Trophoblast cell (in vitro differentiated cells and primary cell): ENCODE data around the gene CFI.

Experiments
- DNase-seq, 2 donors: peaks; one replicate each; pipeline ENCODE4 v3.0.0-alpha.2; 2016
- H2AFZ ChIP-seq: 2 replicates; pipeline ENCODE4 v1.6.1; 2013; ENCODE audit warnings: low read length, moderate library complexity, mild to moderate bottlenecking; ENCODE audit not compliant: insufficient read depth, poor library complexity
- H2AK5ac ChIP-seq: 2 replicates; pipeline ENCODE4 v1.6.1; 2013; ENCODE audit warnings: mild to moderate bottlenecking, low read length
- H2BK120ac ChIP-seq: 2 replicates; pipeline ENCODE4 v1.6.1; 2013; ENCODE audit warnings: low read length, mild to moderate bottlenecking, moderate library complexity; ENCODE audit not compliant: insufficient read depth, poor library complexity
- H2BK12ac ChIP-seq: 2 replicates; pipeline ENCODE4 v1.6.1; 2013; ENCODE audit warnings: mild to moderate bottlenecking, low read length, moderate library complexity
- H2BK5ac ChIP-seq: 2 replicates; pipeline ENCODE4 v1.6.1; 2013; ENCODE audit warnings: low read length, low read depth, moderate library complexity, mild to moderate bottlenecking; ENCODE audit not compliant: poor library complexity
- H3K14ac ChIP-seq: 2 replicates; pipeline ENCODE4 v1.6.1; 2013; ENCODE audit warnings: mild to moderate bottlenecking, low read length
- H3K18ac ChIP-seq: 2 replicates; pipeline ENCODE4 v1.6.1; 2013; ENCODE audit warnings: mild to moderate bottlenecking, low read length
- H3K23ac ChIP-seq: 2 replicates; pipeline ENCODE4 v1.6.1; 2013; ENCODE audit warnings: low read length
- H3K27ac ChIP-seq: 2 replicates; pipeline ENCODE4 v1.5.1; 2013; ENCODE audit warnings: low read depth, mild to moderate bottlenecking, inconsistent platforms, low read length, moderate library complexity
- H3K27me3 ChIP-seq: 2 replicates; pipeline ENCODE4 v1.6.1; 2013; ENCODE audit warnings: inconsistent platforms, mild to moderate bottlenecking, low read length, moderate library complexity; ENCODE audit not compliant: insufficient read depth
- H3K36me3 ChIP-seq, 2 experiments: 1 replicate in 1 of 2; 2 replicates in 1 of 2; pipeline ENCODE4 v1.6.1; 2013; ENCODE audit warnings: low read length in 2 of 2, mild to moderate bottlenecking in 2 of 2, moderate library complexity in 1 of 2; ENCODE audit not compliant: insufficient read depth in 2 of 2, control insufficient read depth in 1 of 2
- H3K4ac ChIP-seq: 2 replicates; pipeline ENCODE4 v1.6.1; 2013; ENCODE audit warnings: low read depth, mild to moderate bottlenecking, low read length, moderate library complexity
- H3K4me1 ChIP-seq, 2 experiments: 1 replicate in 1 of 2; 2 replicates in 1 of 2; pipeline ENCODE4 v1.6.1; 2013; ENCODE audit warnings: low read length in 2 of 2, mild to moderate bottlenecking in 2 of 2, moderate library complexity in 1 of 2; ENCODE audit not compliant: insufficient read depth in 2 of 2, control insufficient read depth in 1 of 2
- H3K4me2 ChIP-seq: 2 replicates; pipeline ENCODE4 v1.6.1; 2013; ENCODE audit warnings: inconsistent platforms, mild to moderate bottlenecking, low read length, moderate library complexity
- H3K4me3 ChIP-seq: 2 replicates; pipeline ENCODE4 v1.5.1; 2013; ENCODE audit warnings: mild to moderate bottlenecking, low read depth, low read length, inconsistent platforms
- H3K79me1 ChIP-seq: one replicate; pipeline ENCODE4 v1.6.1; 2013; ENCODE audit warnings: low read length
- H3K79me2 ChIP-seq: 2 replicates; pipeline ENCODE4 v1.6.1; 2013; ENCODE audit warnings: low read length, mild to moderate bottlenecking; ENCODE audit not compliant: control insufficient read depth, insufficient read depth, poor library complexity
- H3K9ac ChIP-seq: 2 replicates; pipeline ENCODE4 v1.6.1; 2013; ENCODE audit warnings: mild to moderate bottlenecking, low read length
- H3K9me3 ChIP-seq: 2 replicates; pipeline ENCODE4 v1.6.1; 2013; ENCODE audit warnings: low read depth, mild to moderate bottlenecking, control low read depth, inconsistent platforms, low read length; ENCODE audit not compliant: insufficient read depth
- H4K12ac ChIP-seq: 2 replicates; pipeline ENCODE4 v1.6.1; 2013; ENCODE audit warnings: low read depth, mild to moderate bottlenecking, low read length, moderate library complexity
- H4K8ac ChIP-seq: 2 replicates; pipeline ENCODE4 v1.6.1; 2013; ENCODE audit warnings: low read depth, mild to moderate bottlenecking, low read length, moderate library complexity
- H4K91ac ChIP-seq: one replicate; pipeline ENCODE4 v1.6.1; 2013; ENCODE audit warnings: low read depth, mild to moderate bottlenecking, low read length, moderate library complexity
- WGBS: extraction: QIAGEN DNeasy Blood & Tissue Kit; methylation state at CpG from one replicate; pipeline ENCODE4 v1.1.7; 2013; ENCODE audit warnings: missing lambda C conversion rate; ENCODE audit not compliant: insufficient read length, insufficient coverage; ENCODE audit errors: extremely low coverage; 5-methylcytosine and 5-hydroxymethylcytosine counted together

Gene CFI

GRCh38 chr4:109739547-109739946 lies 62.3 kb downstream of the CFI start:
- H4K91ac ChIP-seq: no peak overlapping the region
- H2BK5ac ChIP-seq: no peak overlapping the region
- H3K27me3 ChIP-seq: no peaks in the 10 kb centered on the region
- H3K36me3 ChIP-seq: no peaks in the 10 kb centered on the region
- H3K4me1 ChIP-seq: no peaks in the 10 kb centered on the region
- no peak overlapping the region for H3K14ac ChIP-seq
- no peak overlapping the region for H3K27ac ChIP-seq
- peak; percentile 34 to 52 for DNase-seq
- no peak overlapping the region for H3K9ac ChIP-seq
- no peak overlapping the region for H2AFZ ChIP-seq
- no peak overlapping the region for H4K8ac ChIP-seq
- H2AK5ac ChIP-seq: no peak overlapping the region
- H2BK120ac ChIP-seq: no peak overlapping the region
- no peak overlapping the region for H3K18ac ChIP-seq
- no CpG with 5 or more reads among the region's 3 CpGs for WGBS
- no peak overlapping the region for H4K12ac ChIP-seq
- no peaks in the 10 kb centered on the region for H3K9me3 ChIP-seq
- H3K79me2 ChIP-seq: no peaks in the 10 kb centered on the region
- H3K4me3 ChIP-seq: no peak overlapping the region
- no peak overlapping the region for H2BK12ac ChIP-seq
- no peak overlapping the region for H3K4ac ChIP-seq
- H3K79me1 ChIP-seq: no peaks in the 10 kb centered on the region
- H3K4me2 ChIP-seq: no peak overlapping the region
- no peak overlapping the region for H3K23ac ChIP-seq

GRCh38 chr4:109738104-109738872 lies 63.5 kb downstream of the CFI start:
- no peak overlapping the region for H2BK12ac ChIP-seq
- H4K8ac ChIP-seq: no peak overlapping the region
- no peak overlapping the region for H2AK5ac ChIP-seq
- H2BK5ac ChIP-seq: no peak overlapping the region
- H3K79me1 ChIP-seq: no peaks in the 10 kb centered on the region
- no CpG with 5 or more reads among the region's 10 CpGs for WGBS
- no peaks in the 10 kb centered on the region for H3K36me3 ChIP-seq
- H3K9me3 ChIP-seq: no peaks in the 10 kb centered on the region
- H3K4me1 ChIP-seq: no peaks in the 10 kb centered on the region
- no peak for DNase-seq
- no peak overlapping the region for H3K18ac ChIP-seq
- no peaks in the 10 kb centered on the region for H3K27me3 ChIP-seq
- H3K4me3 ChIP-seq: no peak overlapping the region
- H3K14ac ChIP-seq: no peak overlapping the region
- no peak overlapping the region for H3K27ac ChIP-seq
- H3K79me2 ChIP-seq: no peaks in the 10 kb centered on the region
- no peak overlapping the region for H2BK120ac ChIP-seq
- H3K9ac ChIP-seq: no peak overlapping the region
- no peak overlapping the region for H4K12ac ChIP-seq
- no peak overlapping the region for H2AFZ ChIP-seq
- H3K4me2 ChIP-seq: no peak overlapping the region
- no peak overlapping the region for H3K4ac ChIP-seq
- H3K23ac ChIP-seq: no peak overlapping the region
- H4K91ac ChIP-seq: no peak overlapping the region

DNA sequence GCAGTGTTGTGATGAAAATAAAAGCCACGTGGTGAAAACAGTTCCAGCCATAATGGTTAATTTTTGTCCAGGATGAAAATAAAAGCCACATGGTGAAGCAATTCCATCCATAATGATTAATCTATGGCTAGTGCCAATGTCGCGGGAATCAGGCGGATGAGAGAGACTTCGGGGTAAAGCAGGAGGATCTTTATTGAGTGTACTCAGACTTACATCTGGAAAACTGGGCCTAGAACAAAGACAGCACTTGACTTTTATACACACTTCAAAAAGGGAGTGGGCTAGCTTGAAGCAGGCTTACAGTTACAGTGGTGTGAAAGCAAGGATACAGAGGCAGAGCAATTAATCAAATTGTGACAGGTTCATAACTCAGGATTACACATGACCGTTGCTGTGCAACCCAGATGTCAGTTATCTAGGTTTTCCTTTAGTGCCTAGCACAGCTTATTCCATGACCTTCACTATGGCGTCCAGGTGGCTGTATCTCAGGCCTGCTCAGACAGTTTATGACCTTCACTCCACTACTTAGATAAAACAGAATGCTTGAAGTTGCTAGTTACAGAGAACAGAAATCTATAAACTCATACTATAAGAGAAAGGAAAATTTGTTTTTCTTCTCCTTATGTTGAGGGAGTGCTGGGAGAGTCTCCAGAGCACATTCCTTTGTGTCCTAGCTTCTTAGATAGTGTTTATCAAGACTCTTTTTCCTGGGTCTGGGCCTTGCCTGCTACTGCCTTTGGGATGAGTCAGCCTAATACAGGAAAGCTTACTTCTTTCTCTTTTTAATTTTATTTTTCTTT lies 66.0 kb downstream of the CFI start:
- no peak overlapping the region for H3K4ac ChIP-seq
- H3K27ac ChIP-seq: no peak overlapping the region

DNA sequence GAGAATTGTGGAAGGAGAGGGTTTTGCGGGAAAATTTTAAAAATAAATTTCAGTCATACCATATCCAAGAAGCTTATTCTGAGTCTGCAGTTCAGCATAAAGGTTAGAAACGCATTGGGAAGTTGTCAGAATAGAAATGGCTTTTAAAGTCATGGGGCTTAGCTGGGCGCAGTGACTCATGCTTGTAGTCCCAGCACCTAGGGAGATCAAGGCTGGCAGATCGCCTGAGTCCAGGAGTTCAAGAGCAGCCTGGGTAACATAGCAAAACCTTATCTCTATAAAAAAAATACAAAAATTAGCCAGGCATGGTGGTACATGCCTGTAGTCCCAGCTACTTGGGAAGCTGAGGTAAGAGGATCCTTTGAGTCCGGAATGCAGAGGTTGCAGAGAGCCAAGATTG lies 68.1 kb downstream of the CFI start:
- H3K9ac ChIP-seq: no peak overlapping the region
- peaks cover 4% of the 10 kb centered on the region for H3K79me2 ChIP-seq
- H3K79me1 ChIP-seq: peaks cover 7% of the 10 kb centered on the region
- H3K9me3 ChIP-seq: no peaks in the 10 kb centered on the region
- no peak overlapping the region for H2AFZ ChIP-seq
- H4K8ac ChIP-seq: no peak overlapping the region
- H4K12ac ChIP-seq: no peak overlapping the region
- H3K4me3 ChIP-seq: no peak overlapping the region
- H3K4me1 ChIP-seq: no peaks in the 10 kb centered on the region
- no peak overlapping the region for H2BK12ac ChIP-seq
- H3K36me3 ChIP-seq: no peaks in the 10 kb centered on the region
- no peak overlapping the region for H3K14ac ChIP-seq
- H2AK5ac ChIP-seq: no peak overlapping the region
- DNase-seq: no peak
- no peak overlapping the region for H4K91ac ChIP-seq
- H3K4me2 ChIP-seq: no peak overlapping the region
- no peak overlapping the region for H3K18ac ChIP-seq
- H3K27ac ChIP-seq: no peak overlapping the region
- H3K4ac ChIP-seq: no peak overlapping the region
- no peak overlapping the region for H3K23ac ChIP-seq
- no CpG with 5 or more reads among the region's 5 CpGs for WGBS
- no peaks in the 10 kb centered on the region for H3K27me3 ChIP-seq
- no peak overlapping the region for H2BK5ac ChIP-seq
- no peak overlapping the region for H2BK120ac ChIP-seq

More for the DNA sequence above, 66.0 kb downstream of the CFI start:
- Histone ChIP-seq H3K79me1 (no peaks in the 10 kb centered on the region), H2BK12ac (no peak overlapping the region), H3K14ac (no peak overlapping the region), H3K4me1 (no peaks in the 10 kb centered on the region), H3K18ac (no peak overlapping the region), H3K27me3 (no peaks in the 10 kb centered on the region), H4K8ac (no peak overlapping the region), H2BK120ac (no peak overlapping the region), H3K23ac (no peak overlapping the region), H3K79me2 (no peaks in the 10 kb centered on the region), H2AFZ (no peak overlapping the region), H4K91ac (no peak overlapping the region), H4K12ac (no peak overlapping the region), H3K9me3 (no peaks in the 10 kb centered on the region), H3K4me2 (no peak overlapping the region), H3K4me3 (no peak overlapping the region), H2AK5ac (no peak overlapping the region), H3K9ac (no peak overlapping the region), H2BK5ac (no peak overlapping the region), H3K36me3 (no peaks in the 10 kb centered on the region)
- DNase-seq: no peak
- WGBS: no CpG with 5 or more reads among the region's 7 CpGs
